Measurements from ENCODE around the gene FSTL4. TPM values are rescaled to one million over a fixed set of nuclear protein-coding genes. Genes with fewer than 3 reads are reported as not detected.
A peak's percentile ranks its signal among the peaks of the same experiment; 100 is the strongest.

FSTL4 gene
- total and polyA plus RNA-seq, 4 donors: 0.08 to 1.4 (median 0.31) TPM

GRCh38 chr5:133397990-133398645 is 214.2 kb downstream of the FSTL4 start:
- no peak for DNase-seq
- WGBS, 2 donors: 90 to 92% methylated on average over 9 of the region's 9 CpGs

GRCh38 chr5:133397348-133397747 is 215.0 kb downstream of the FSTL4 start:
- peaks cover 0 to 31% (median 5%) of the 10 kb centered on the region in 5 donors for H3K4me1 ChIP-seq (ENCODE audit: control insufficient read depth in 5 of 5, insufficient read depth in 5 of 5, low read length in 5 of 5)
- WGBS, 2 donors: 22 to 40% methylated on average over 2 of the region's 2 CpGs
- ATAC-seq (ENCODE audit: insufficient read depth, low FRiP score): no peak
- no peaks in the 10 kb centered on the region for H3K36me3 ChIP-seq (ENCODE audit: control insufficient read depth in 4 of 4, insufficient read depth in 4 of 4, low read length in 4 of 4)
- no peak overlapping the region for H3K27ac ChIP-seq (ENCODE audit: low read depth in 1 of 2, low read length in 1 of 2)
- no peak for TF ChIP-seq CTCF (IDR thresholded peaks at IDR 0.05; ENCODE audit: control extremely low read depth, extremely low read depth)
- peaks cover 0 to 17% (median 3%) of the 10 kb centered on the region in 3 donors for H3K27me3 ChIP-seq (ENCODE audit: control insufficient read depth in 3 of 3, insufficient read depth in 3 of 3, low read length in 2 of 3)
- no peak overlapping the region for H3K9ac ChIP-seq (ENCODE audit: insufficient read depth in 1 of 2, low read length in 2 of 2)
- H3K9me3 ChIP-seq (ENCODE audit: control insufficient read depth in 4 of 4, insufficient read depth in 3 of 4, low read length in 3 of 4): peaks cover 0 to 4% (median 0%) of the 10 kb centered on the region in 4 donors
- peak in 2 of 3 donors; percentile 21 to 39 for DNase-seq
- H3K4me3 ChIP-seq: no peak overlapping the region

More at GRCh38 chr5:133397990-133398645, 214.2 kb downstream of the FSTL4 start:
- no peak overlapping the region for H3K9ac ChIP-seq (ENCODE audit: insufficient read depth in 1 of 2, low read length in 2 of 2)
- no peak for ATAC-seq (ENCODE audit: insufficient read depth, low FRiP score)
- peaks cover 0 to 31% (median 5%) of the 10 kb centered on the region in 5 donors for H3K4me1 ChIP-seq (ENCODE audit: control insufficient read depth in 5 of 5, insufficient read depth in 5 of 5, low read length in 5 of 5)
- no peak overlapping the region for H3K4me3 ChIP-seq
- peaks cover 0 to 4% (median 0%) of the 10 kb centered on the region in 4 donors for H3K9me3 ChIP-seq (ENCODE audit: control insufficient read depth in 4 of 4, insufficient read depth in 3 of 4, low read length in 3 of 4)
- H3K27ac ChIP-seq (ENCODE audit: low read depth in 1 of 2, low read length in 1 of 2): no peak overlapping the region
- H3K36me3 ChIP-seq (ENCODE audit: control insufficient read depth in 4 of 4, insufficient read depth in 4 of 4, low read length in 4 of 4): no peaks in the 10 kb centered on the region
- TF ChIP-seq CTCF (IDR thresholded peaks at IDR 0.05; ENCODE audit: control extremely low read depth, extremely low read depth): no peak
- peaks cover 0 to 17% (median 3%) of the 10 kb centered on the region in 3 donors for H3K27me3 ChIP-seq (ENCODE audit: control insufficient read depth in 3 of 3, insufficient read depth in 3 of 3, low read length in 2 of 3)

- Histone ChIP-seq H3K27me3 (ENCODE audit: control insufficient read depth in 3 of 3, insufficient read depth in 3 of 3, low read length in 2 of 3) (peaks cover 0 to 13% (median 3%) of the 10 kb centered on the region in 3 donors), H3K36me3 (ENCODE audit: control insufficient read depth in 4 of 4, insufficient read depth in 4 of 4, low read length in 4 of 4) (no peaks in the 10 kb centered on the region), H3K27ac (ENCODE audit: low read depth in 1 of 2, low read length in 1 of 2) (no peak overlapping the region), H3K9ac (ENCODE audit: insufficient read depth in 1 of 2, low read length in 2 of 2) (no peak overlapping the region), H3K9me3 (ENCODE audit: control insufficient read depth in 4 of 4, insufficient read depth in 3 of 4, low read length in 3 of 4) (peaks cover 0 to 4% (median 0%) of the 10 kb centered on the region in 4 donors), H3K4me1 (ENCODE audit: control insufficient read depth in 5 of 5, insufficient read depth in 5 of 5, low read length in 5 of 5) (peaks cover 0 to 31% (median 5%) of the 10 kb centered on the region in 5 donors), H3K4me3 (no peak overlapping the region)
- DNase-seq (peak in 2 of 3 donors; percentile 39 to 47), ATAC-seq (ENCODE audit: insufficient read depth, low FRiP score) (no peak)
- no peak for TF ChIP-seq CTCF (IDR thresholded peaks at IDR 0.05; ENCODE audit: control extremely low read depth, extremely low read depth)
- WGBS, 2 donors: 18 to 31% methylated on average over 7 of the region's 7 CpGs
Observed at GRCh38 chr5:133396814-133397213, 215.5 kb downstream of the FSTL4 start.
